Neural progenitor cell (in vitro differentiated cells): ENCODE data around the gene EXD2. TPM values are rescaled to one million over a fixed set of nuclear protein-coding genes. Genes with fewer than 3 reads are reported as not detected.
"Not testable (repeated sequence)": the region's sequence is repeated elsewhere in the genome, so short reads cannot be mapped to it uniquely, and the experiment has no call there.

Experiments
- DNase-seq: peaks from one replicate; pipeline ENCODE4 v3.0.0-alpha.2; 2016; ENCODE audit warnings: low spot score
- H2AFZ ChIP-seq: fragments of 200-600 bp; sonication (generic); replicated peaks from 2 replicates; pipeline ENCODE4 v1.6.1; 2016; ENCODE audit warnings: antibody characterized with exemption
- H3F3A ChIP-seq: fragments of 200-600 bp; sonication (generic); 2 replicates; pipeline ENCODE4 v1.6.1; 2016; ENCODE audit warnings: antibody characterized with exemption, low read depth
- H3K27ac ChIP-seq: fragments of 200-600 bp; sonication (generic); 2 replicates; pipeline ENCODE4 v1.5.1; 2016; ENCODE audit warnings: mild to moderate bottlenecking
- H3K27me3 ChIP-seq: fragments of 200-600 bp; sonication (generic); 2 replicates; pipeline ENCODE4 v1.6.1; 2016; ENCODE audit warnings: mild to moderate bottlenecking, moderate library complexity
- H3K36me3 ChIP-seq: fragments of 200-600 bp; sonication (generic); 2 replicates; pipeline ENCODE4 v1.5.1; 2016
- H3K4me1 ChIP-seq: fragments of 200-600 bp; sonication (generic); 2 replicates; pipeline ENCODE4 v1.6.1; 2016; ENCODE audit warnings: mixed run types
- H3K4me2 ChIP-seq: fragments of 200-600 bp; sonication (generic); 2 replicates; pipeline ENCODE4 v1.6.1; 2016
- H3K4me3 ChIP-seq: fragments of 200-600 bp; sonication (generic); 2 replicates; pipeline ENCODE4 v1.5.1; 2016
- H3K79me2 ChIP-seq: fragments of 200-600 bp; sonication (generic); 2 replicates; pipeline ENCODE4 v1.6.1; 2016; ENCODE audit warnings: low read depth
- H3K9ac ChIP-seq: fragments of 200-600 bp; sonication (generic); 2 replicates; pipeline ENCODE4 v1.6.1; 2016
- H3K9me3 ChIP-seq: fragments of 200-600 bp; sonication (generic); 2 replicates; pipeline ENCODE4 v1.5.1; 2016; ENCODE audit warnings: low read depth
- H4K20me1 ChIP-seq: fragments of 200-600 bp; sonication (generic); 2 replicates; pipeline ENCODE4 v1.6.1; 2016; ENCODE audit warnings: low read depth
- H3K27ac Mint-ChIP-seq: 3 replicates; pipeline ENCODE4 v1.8.0; 2021; ENCODE audit warnings: mixed read lengths
- H3K27me3 Mint-ChIP-seq: 2 replicates; pipeline ENCODE4 v1.8.0; 2022; ENCODE audit warnings: low read depth, mild to moderate bottlenecking, inconsistent platforms, moderate library complexity, mixed read lengths; ENCODE audit not compliant: insufficient read depth
- H3K36me3 Mint-ChIP-seq: 3 replicates; pipeline ENCODE4 v1.8.0; 2021; ENCODE audit warnings: mixed read lengths
- H3K4me1 Mint-ChIP-seq: 3 replicates; pipeline ENCODE4 v1.8.0; 2021; ENCODE audit warnings: mixed read lengths
- H3K4me3 Mint-ChIP-seq: 3 replicates; pipeline ENCODE4 v1.8.0; 2021; ENCODE audit warnings: mild to moderate bottlenecking, moderate library complexity, mixed read lengths
- H3K9me3 Mint-ChIP-seq: 3 replicates; pipeline ENCODE4 v1.8.0; 2020; ENCODE audit warnings: mixed read lengths
- CTCF ChIP-seq: fragments of 200-600 bp; sonication (generic); IDR thresholded peaks from 2 replicates; pipeline ENCODE4 v1.5.1; 2017; ENCODE audit warnings: antibody characterized with exemption, mild to moderate bottlenecking
- EZH2 ChIP-seq: fragments of 200-600 bp; sonication (generic); IDR thresholded peaks from 2 replicates; pipeline ENCODE4 v1.6.1; 2017; ENCODE audit warnings: antibody characterized with exemption, mild to moderate bottlenecking, moderate library complexity
- EZH2phosphoT487 ChIP-seq: fragments of 200-600 bp; sonication (generic); IDR thresholded peaks from 2 replicates; pipeline ENCODE4 v1.6.1; 2017; ENCODE audit warnings: antibody characterized with exemption
- total RNA-seq: library from RNA; depleted of rRNA; stranded (reverse); fragments of >200 nt; gene quantifications from 2 replicates; pipeline ENCODE4 v1.2.3, GENCODE V29; 2015; ENCODE audit warnings: low replicate concordance

The EXD2 gene
- total RNA-seq, 1 donor from 2014 or later = 23.2 TPM

- H4K20me1 ChIP-seq = no peaks in the 10 kb centered on the region
- no peak overlapping the region for H3K4me2 ChIP-seq
- DNase-seq = no peak
- H3K27ac ChIP-seq = no peak overlapping the region
- H3F3A ChIP-seq = peaks cover 4% of the 10 kb centered on the region
- no peak overlapping the region for H3K9ac ChIP-seq
- Mint-ChIP-seq H3K27ac (no peak overlapping the region), H3K4me1 (peaks cover 14% of the 10 kb centered on the region), H3K36me3 (peaks cover 18% of the 10 kb centered on the region), H3K9me3 (peaks cover 3% of the 10 kb centered on the region), H3K27me3 (peaks cover 7% of the 10 kb centered on the region), H3K4me3 (no peak overlapping the region)
- H2AFZ ChIP-seq = no peak overlapping the region
- H3K9me3 ChIP-seq = no peaks in the 10 kb centered on the region
- TF ChIP-seq CTCF = no peak
- H3K4me1 ChIP-seq = peaks cover 10% of the 10 kb centered on the region
- H3K79me2 ChIP-seq = no peaks in the 10 kb centered on the region
- peaks cover 3% of the 10 kb centered on the region for H3K27me3 ChIP-seq
- no peak overlapping the region for H3K4me3 ChIP-seq
- no peaks in the 10 kb centered on the region for H3K36me3 ChIP-seq
Measured at GRCh38 chr14:69275331-69275730, 84.0 kb downstream of the EXD2 start.

GRCh38 chr14:69277356-69277755 is 86.1 kb downstream of the EXD2 start:
- not testable (repeated sequence) for H3K27ac Mint-ChIP-seq, H4K20me1 ChIP-seq, H3K4me3 ChIP-seq, H2AFZ ChIP-seq, H3F3A ChIP-seq, H3K4me2 ChIP-seq, H3K27me3 ChIP-seq, DNase-seq, H3K9me3 Mint-ChIP-seq, H3K36me3 ChIP-seq, H3K4me1 ChIP-seq, H3K79me2 ChIP-seq, H3K9ac ChIP-seq, H3K27ac ChIP-seq, H3K9me3 ChIP-seq, H3K27me3 Mint-ChIP-seq, H3K4me3 Mint-ChIP-seq
- H3K4me1 Mint-ChIP-seq = peaks cover 14% of the 10 kb centered on the region
- H3K36me3 Mint-ChIP-seq = peaks cover 18% of the 10 kb centered on the region

GRCh38 chr14:69280746-69281291 is 89.5 kb downstream of the EXD2 start:
- no peak for TF ChIP-seq EZH2
- no peak for TF ChIP-seq EZH2phosphoT487
- TF ChIP-seq CTCF = no peak
- Histone ChIP-seq H4K20me1 (no peaks in the 10 kb centered on the region), H3K9ac (no peak overlapping the region), H3K4me3 (no peak overlapping the region), H3K27ac (no peak overlapping the region), H3K4me1 (no peaks in the 10 kb centered on the region), H3K4me2 (no peak overlapping the region), H3K36me3 (no peaks in the 10 kb centered on the region), H2AFZ (no peak overlapping the region), H3F3A (no peaks in the 10 kb centered on the region), H3K9me3 (no peaks in the 10 kb centered on the region), H3K27me3 (no peaks in the 10 kb centered on the region), H3K79me2 (no peaks in the 10 kb centered on the region)
- DNase-seq = no peak
- no peak overlapping the region for H3K4me3 Mint-ChIP-seq
- H3K27ac Mint-ChIP-seq = no peak overlapping the region
- H3K27me3 Mint-ChIP-seq = peaks cover 6% of the 10 kb centered on the region
- H3K36me3 Mint-ChIP-seq = peaks cover 17% of the 10 kb centered on the region
- H3K9me3 Mint-ChIP-seq = peaks cover 3% of the 10 kb centered on the region
- H3K4me1 Mint-ChIP-seq = peaks cover 6% of the 10 kb centered on the region

- Histone ChIP-seq H3K36me3 (no peaks in the 10 kb centered on the region), H3F3A (no peaks in the 10 kb centered on the region), H2AFZ (no peak overlapping the region), H3K27me3 (no peaks in the 10 kb centered on the region), H3K27ac (no peak overlapping the region), H4K20me1 (no peaks in the 10 kb centered on the region), H3K79me2 (no peaks in the 10 kb centered on the region), H3K9me3 (no peaks in the 10 kb centered on the region), H3K4me1 (no peaks in the 10 kb centered on the region), H3K4me2 (no peak overlapping the region), H3K4me3 (no peak overlapping the region), H3K9ac (no peak overlapping the region)
- Mint-ChIP-seq H3K4me3 (no peak overlapping the region), H3K27ac (no peak overlapping the region), H3K4me1 (peaks cover 6% of the 10 kb centered on the region), H3K27me3 (peaks cover 6% of the 10 kb centered on the region), H3K36me3 (peaks cover 13% of the 10 kb centered on the region), H3K9me3 (no peaks in the 10 kb centered on the region)
- TF ChIP-seq CTCF (no peak), EZH2 (no peak), EZH2phosphoT487 (no peak)
- DNase-seq = no peak
Measured at GRCh38 chr14:69281450-69282169, 90.3 kb downstream of the EXD2 start.
